ENCODE measurements around the gene AKTIP.
"Not testable (repeated sequence)": the region's sequence is repeated elsewhere in the genome, so short reads cannot be mapped to it uniquely, and the experiment has no call there.

The AKTIP gene

GRCh38 chr16:53517851-53518250 is 14.8 kb upstream of the AKTIP start:
- DNase-seq (ENCODE audit: low spot score) (no peak), FAIRE-seq (no peak)

- DNase-seq (ENCODE audit: low spot score) (no peak), FAIRE-seq (no peak)
Observed at GRCh38 chr16:53515811-53516210, 12.8 kb upstream of the AKTIP start.

- no peak for FAIRE-seq
Observed at GRCh38 chr16:53515259-53515658, 12.2 kb upstream of the AKTIP start.

GRCh38 chr16:53512795-53513194 is 9.8 kb upstream of the AKTIP start:
- DNase-seq (ENCODE audit: low spot score); FAIRE-seq: not testable (repeated sequence)

More at GRCh38 chr16:53515259-53515658, 12.2 kb upstream of the AKTIP start:
- DNase-seq (ENCODE audit: low spot score), result peak; percentile 38

- FAIRE-seq, result no peak
- DNase-seq (ENCODE audit: low spot score), result no peak
Observed at GRCh38 chr16:53511403-53512280, 8.6 kb upstream of the AKTIP start.

DNA sequence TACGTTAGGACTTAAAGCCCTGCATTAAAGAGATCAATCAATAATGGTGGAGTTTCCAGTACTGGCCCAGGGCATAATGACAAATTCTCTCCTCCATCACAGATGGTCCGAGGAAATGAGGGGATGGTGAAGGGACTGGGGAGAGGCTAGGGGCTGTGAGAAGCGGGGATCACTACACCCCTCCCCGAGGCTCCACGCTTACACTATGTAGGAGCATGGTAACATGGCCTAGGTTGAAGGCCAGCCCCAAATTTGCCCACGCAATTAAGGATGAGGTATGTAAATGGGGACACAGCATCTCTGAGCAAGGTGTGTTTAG is 8.0 kb upstream of the AKTIP start:
- FAIRE-seq, result no peak
- no peak for DNase-seq (ENCODE audit: low spot score)

DNA sequence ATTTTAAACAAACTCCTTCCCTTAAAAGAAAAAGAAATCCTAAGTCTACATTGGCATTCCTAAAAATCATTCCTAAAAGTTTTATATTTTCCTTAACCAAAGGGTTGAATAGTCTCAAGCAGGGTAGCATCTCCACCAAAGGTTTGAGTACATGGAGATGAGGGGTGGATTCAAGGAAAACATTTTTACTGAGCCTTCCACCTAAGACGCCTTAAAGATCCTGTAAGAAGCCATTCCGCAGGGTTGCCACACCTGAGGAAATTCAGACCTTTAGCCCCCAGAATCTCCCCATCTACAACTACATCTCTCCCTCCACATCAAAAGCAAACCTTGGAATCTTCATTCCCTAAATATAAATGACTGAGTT is 7.7 kb upstream of the AKTIP start:
- no peak for FAIRE-seq
- DNase-seq (ENCODE audit: low spot score), result no peak

DNA sequence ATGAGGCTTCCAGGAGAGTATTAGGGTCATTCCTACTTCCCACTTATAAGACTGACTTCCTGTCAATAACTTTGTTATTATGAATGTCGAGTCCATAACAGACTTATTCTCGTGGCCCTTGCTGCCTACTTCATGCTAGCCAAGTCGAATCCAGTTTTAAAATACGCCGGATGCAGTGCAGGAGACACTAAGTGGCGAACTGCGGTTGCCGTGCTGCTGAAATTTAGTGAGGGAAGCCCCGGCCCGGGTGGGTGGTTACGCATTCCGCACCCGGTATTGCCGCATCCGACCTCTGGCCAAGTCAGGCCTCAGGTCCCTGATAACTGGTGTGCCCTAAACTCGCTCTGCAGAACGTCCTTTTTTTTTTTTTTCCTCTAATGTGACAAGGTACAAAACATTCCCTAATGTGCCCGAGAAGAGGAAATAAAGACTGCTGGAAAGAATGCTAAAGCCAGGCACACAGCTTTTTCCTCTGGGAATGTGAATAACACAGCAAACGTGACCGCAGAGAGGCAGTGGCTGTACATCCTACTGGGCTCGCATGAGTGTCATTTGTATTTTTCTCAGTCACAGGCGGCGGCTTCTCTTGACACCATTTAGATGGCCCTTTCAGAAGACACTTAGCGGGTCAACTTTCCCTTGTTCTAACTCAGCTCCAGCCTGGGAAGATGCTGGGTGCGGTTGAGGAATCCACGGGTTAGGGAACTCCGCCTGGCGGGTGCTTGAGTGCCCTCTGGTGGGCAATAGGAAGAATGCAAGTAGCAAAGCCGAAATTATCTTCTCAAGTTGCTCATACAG is 7.1 kb upstream of the AKTIP start:
- FAIRE-seq, result no peak
- peak; percentile 45 for DNase-seq (ENCODE audit: low spot score)

DNA sequence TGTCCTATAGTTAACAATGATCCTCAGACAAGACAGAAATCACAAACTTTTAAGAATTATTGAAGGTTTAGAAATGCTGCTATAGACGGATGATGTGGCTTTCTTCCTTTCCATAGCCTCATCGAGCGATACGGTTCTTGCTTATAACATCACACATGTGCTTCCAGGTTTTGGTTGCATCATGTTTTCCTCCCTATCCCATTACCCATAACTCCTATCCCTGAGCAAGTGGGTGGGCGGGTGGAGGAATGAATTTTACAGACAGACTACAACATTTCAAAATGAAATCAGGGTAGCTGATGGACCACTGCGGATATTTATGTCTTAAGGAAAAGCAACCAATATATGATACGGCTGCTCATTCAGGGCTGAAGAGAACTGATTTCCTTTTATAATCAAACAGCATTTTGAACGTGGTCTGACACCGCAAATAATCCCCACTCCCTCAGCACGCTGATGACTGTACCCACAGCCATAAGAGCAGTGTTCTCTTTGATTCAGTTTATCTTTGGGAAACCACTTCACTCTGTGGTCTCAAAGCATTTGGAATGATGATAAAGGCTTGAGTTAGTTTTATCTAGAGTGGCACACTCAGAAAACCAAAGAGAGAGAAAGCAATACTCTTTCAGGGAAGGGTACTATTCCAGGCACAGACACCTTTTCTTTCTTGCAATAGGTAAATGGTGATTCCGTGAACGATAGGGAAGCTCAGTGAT is 4.6 kb upstream of the AKTIP start:
- FAIRE-seq (no peak), DNase-seq (ENCODE audit: low spot score) (no peak)

- FAIRE-seq (no peak), DNase-seq (ENCODE audit: low spot score) (no peak)
Observed at GRCh38 chr16:53506254-53506653, 3.2 kb upstream of the AKTIP start.

DNA sequence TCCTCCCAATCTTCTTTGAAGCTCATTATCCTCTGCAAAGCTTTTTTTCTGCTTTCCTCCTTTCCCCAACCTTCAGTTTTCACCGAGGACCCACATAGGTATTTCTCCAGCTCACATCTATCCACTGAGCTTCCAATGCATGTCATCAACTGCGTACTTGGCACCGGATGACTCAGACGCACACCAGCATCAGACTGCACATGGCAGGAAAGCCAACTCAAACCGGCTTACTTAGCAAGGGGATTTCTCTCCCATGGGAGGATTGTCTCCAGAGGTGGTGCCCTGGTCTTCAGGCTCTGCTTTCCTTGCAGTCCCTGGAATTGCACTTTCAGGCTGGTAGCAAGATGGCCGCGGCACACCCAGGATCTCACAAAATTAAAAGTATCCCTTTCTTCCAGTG is 1.7 kb upstream of the AKTIP start:
- FAIRE-seq, result no peak
- peak; percentile 75 for DNase-seq (ENCODE audit: low spot score)

- FAIRE-seq (peak; percentile 81), DNase-seq (ENCODE audit: low spot score) (peak; percentile 73)
Observed at GRCh38 chr16:53503991-53504663, 1.1 kb upstream of the AKTIP start.

GRCh38 chr16:53503270-53503923 is 388 bp upstream of the AKTIP start:
- FAIRE-seq (peak; percentile 87), DNase-seq (ENCODE audit: low spot score) (peak; percentile 100)

DNA sequence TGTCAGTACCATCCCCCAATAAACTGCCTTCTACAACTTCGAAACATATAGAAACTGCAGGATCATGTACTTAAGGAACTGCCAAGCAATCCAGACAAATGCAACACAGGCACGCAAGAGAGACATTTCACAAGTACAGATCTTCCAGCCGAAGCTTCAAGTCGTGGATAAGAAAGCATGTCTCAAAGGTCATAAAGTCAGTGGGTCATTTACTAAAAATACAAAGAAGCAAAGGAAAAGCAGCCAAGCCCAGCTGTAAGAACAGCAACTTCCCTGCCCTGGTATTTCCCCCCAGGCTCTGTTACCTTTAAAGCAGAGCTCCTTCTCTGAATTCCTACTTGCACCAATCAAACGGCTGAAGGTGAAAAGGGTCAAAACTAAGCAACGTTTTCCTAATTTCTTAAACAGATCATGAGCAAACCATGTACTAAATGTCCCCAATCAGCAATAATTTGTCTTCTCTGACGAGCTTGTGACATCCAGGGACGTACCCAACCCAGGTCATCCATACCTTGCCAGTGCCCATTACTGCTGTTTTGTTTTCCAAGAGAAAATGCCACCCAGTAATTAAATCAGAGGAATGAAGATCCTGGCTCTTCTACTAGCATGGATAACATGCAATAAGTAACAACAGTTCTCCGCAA is 1.7 kb downstream of the AKTIP start:
- FAIRE-seq (no peak), DNase-seq (ENCODE audit: low spot score) (no peak)

GRCh38 chr16:53498984-53499383 is 4.0 kb downstream of the AKTIP start:
- no peak for DNase-seq (ENCODE audit: low spot score)

GRCh38 chr16:53495325-53495724 is 7.7 kb downstream of the AKTIP start:
- no peak for FAIRE-seq
- DNase-seq (ENCODE audit: low spot score), result no peak

More at GRCh38 chr16:53498984-53499383, 4.0 kb downstream of the AKTIP start:
- FAIRE-seq, result no peak

DNA sequence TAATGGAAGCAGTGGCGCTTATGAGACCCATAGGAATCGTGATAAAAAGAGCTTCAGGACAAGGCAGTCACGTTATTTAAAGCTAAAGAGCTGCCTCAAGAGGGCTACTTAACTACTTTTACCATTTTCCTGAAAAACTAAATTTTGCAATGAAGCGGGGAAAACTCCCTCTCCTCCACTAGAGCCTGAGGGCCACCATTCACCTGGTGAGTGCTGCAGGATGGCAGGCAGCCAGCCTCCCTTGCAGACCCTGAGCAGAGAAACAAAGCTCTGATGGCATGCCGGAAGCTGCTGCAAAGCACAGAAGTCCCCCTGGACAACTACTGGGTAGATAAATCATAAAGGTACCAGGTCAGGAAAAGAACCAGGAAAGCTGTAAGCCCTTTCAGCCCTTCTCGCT is 8.4 kb downstream of the AKTIP start:
- DNase-seq (ENCODE audit: low spot score) (no peak), FAIRE-seq (no peak)

- no peak for FAIRE-seq
- no peak for DNase-seq (ENCODE audit: low spot score)
Observed at GRCh38 chr16:53492503-53492902, 10.5 kb downstream of the AKTIP start.

DNA sequence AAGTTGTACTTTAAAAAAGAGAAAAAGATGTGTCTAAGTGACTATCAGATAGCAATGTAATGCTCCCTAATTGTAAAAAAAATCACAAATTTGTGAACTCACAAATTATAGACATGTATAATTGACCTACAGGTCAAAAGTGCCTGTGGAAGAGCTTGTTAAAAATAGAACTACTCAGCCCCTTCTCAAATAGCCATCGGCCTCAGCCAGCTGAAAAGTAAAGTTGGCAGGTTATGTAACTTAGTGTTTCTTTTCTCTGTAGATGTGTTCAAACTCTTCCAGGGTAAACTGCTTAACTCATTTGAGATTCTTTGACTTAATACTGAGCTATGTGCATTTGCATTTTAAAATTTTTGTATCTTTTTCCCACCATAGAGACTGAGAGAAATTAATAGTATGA is 13.3 kb downstream of the AKTIP start:
- FAIRE-seq (no peak), DNase-seq (ENCODE audit: low spot score) (no peak)

- no peak for DNase-seq (ENCODE audit: low spot score)
Observed at GRCh38 chr16:53486230-53486629, 16.8 kb downstream of the AKTIP start.

More at GRCh38 chr16:53486230-53486629, 16.8 kb downstream of the AKTIP start:
- no peak for FAIRE-seq
